HepG2 (cell line): Measurements from ENCODE around the gene RALBP1. TPM values are rescaled to one million over a fixed set of nuclear protein-coding genes. Genes with fewer than 3 reads are reported as not detected.

ENCODE experiments used
- BRD4 ChIP-seq: sonication (generic); formaldehyde crosslinking; IDR thresholded peaks from 2 replicates; pipeline ENCODE4 v1.4.0; 2020; ENCODE audit warnings: missing genetic modification reagents
- ETS1 ChIP-seq: sonication (generic); formaldehyde crosslinking; IDR thresholded peaks from 2 replicates; pipeline ENCODE4 v1.4.0; 2020; ENCODE audit warnings: missing genetic modification reagents
- FOXA3 ChIP-seq: IDR thresholded peaks from 2 replicates; pipeline ENCODE4 v1.6.1; 2016; ENCODE audit warnings: missing genetic modification reagents, missing compliant biosample characterization
- FOXO4 ChIP-seq: sonication (generic); formaldehyde crosslinking; conservative IDR thresholded peaks from 2 replicates; pipeline ENCODE4 v1.8.1; 2023; ENCODE audit warnings: missing genetic modification reagents
- HIC2 ChIP-seq: sonication (generic); formaldehyde crosslinking; IDR thresholded peaks from 2 replicates; pipeline ENCODE4 v1.9.0; 2022; ENCODE audit warnings: low read depth, missing genetic modification reagents
- MIER2 ChIP-seq: IDR thresholded peaks from 2 replicates; pipeline ENCODE4 v1.6.1; 2016; ENCODE audit warnings: missing biosample characterization, missing genetic modification reagents
- MLLT10 ChIP-seq: sonication (generic); formaldehyde crosslinking; IDR thresholded peaks from 2 replicates; pipeline ENCODE4 v1.4.0; 2020; ENCODE audit warnings: missing genetic modification reagents
- MYNN ChIP-seq: sonication (generic); formaldehyde crosslinking; IDR thresholded peaks from 2 replicates; pipeline ENCODE4 v1.4.0; 2020; ENCODE audit warnings: mild to moderate bottlenecking, low read depth, missing genetic modification reagents
- NCOA1 ChIP-seq: sonication (generic); formaldehyde crosslinking; IDR thresholded peaks from 2 replicates; pipeline ENCODE4 v1.9.0; 2021; ENCODE audit warnings: missing genetic modification reagents
- NFKB2 ChIP-seq: sonication (generic); formaldehyde crosslinking; IDR thresholded peaks from 2 replicates; pipeline ENCODE4 v1.4.0; 2020; ENCODE audit warnings: missing genetic modification reagents, borderline replicate concordance
- NKX3-1 ChIP-seq: sonication (generic); formaldehyde crosslinking; IDR thresholded peaks from 2 replicates; pipeline ENCODE4 v1.5.0; 2020; ENCODE audit warnings: missing genetic modification reagents
- NR2C2 ChIP-seq: sonication (generic); formaldehyde crosslinking; IDR thresholded peaks from 2 replicates; pipeline ENCODE4 v1.4.0; 2020; ENCODE audit warnings: missing genetic modification reagents, mild to moderate bottlenecking, moderate library complexity, borderline replicate concordance
- RBFOX2 ChIP-seq: fragments of 200-400 bp; formaldehyde crosslinking; IDR thresholded peaks from 2 replicates; pipeline ENCODE4 v1.6.1; 2017; ENCODE audit warnings: low read depth, mild to moderate bottlenecking, low read length
- SALL2 ChIP-seq: sonication (generic); formaldehyde crosslinking; IDR thresholded peaks from 2 replicates; pipeline ENCODE4 v1.8.1; 2023; ENCODE audit warnings: mild to moderate bottlenecking, missing genetic modification reagents, inconsistent platforms
- SAP130 ChIP-seq: IDR thresholded peaks from 2 replicates; pipeline ENCODE4 v1.6.1; 2016; ENCODE audit warnings: low read depth
- SP2 ChIP-seq: sonication (generic); formaldehyde crosslinking; IDR thresholded peaks from 2 replicates; pipeline ENCODE4 v1.5.1; 2020; ENCODE audit warnings: mild to moderate bottlenecking, missing genetic modification reagents
- SSRP1 ChIP-seq: IDR thresholded peaks from 2 replicates; pipeline ENCODE4 v1.6.1; 2016; ENCODE audit warnings: control low read depth
- ZBTB26 ChIP-seq: IDR thresholded peaks from 2 replicates; pipeline ENCODE4 v1.6.1; 2016; ENCODE audit warnings: missing compliant biosample characterization, missing genetic modification reagents, borderline replicate concordance
- ZBTB3 ChIP-seq: sonication (generic); formaldehyde crosslinking; IDR thresholded peaks from 2 replicates; pipeline ENCODE4 v1.4.0; 2020; ENCODE audit warnings: low read depth, mild to moderate bottlenecking, moderate library complexity, missing genetic modification reagents, borderline replicate concordance
- ZBTB42 ChIP-seq: sonication (generic); formaldehyde crosslinking; IDR thresholded peaks from 2 replicates; pipeline ENCODE4 v1.5.0; 2020; ENCODE audit warnings: mild to moderate bottlenecking, missing genetic modification reagents
- ZNF224 ChIP-seq: sonication (generic); formaldehyde crosslinking; IDR thresholded peaks from 2 replicates; pipeline ENCODE4 v1.5.0; 2020; ENCODE audit warnings: mild to moderate bottlenecking, missing genetic modification reagents
- ZNF292 ChIP-seq: sonication (generic); formaldehyde crosslinking; IDR thresholded peaks from 2 replicates; pipeline ENCODE4 v1.8.1; 2022; ENCODE audit warnings: mild to moderate bottlenecking, low read depth, missing genetic modification reagents, borderline replicate concordance
- ZNF549 ChIP-seq: sonication (generic); formaldehyde crosslinking; IDR thresholded peaks from 2 replicates; pipeline ENCODE4 v1.5.0; 2020; ENCODE audit warnings: missing genetic modification reagents
- ZNF629 ChIP-seq: sonication (generic); formaldehyde crosslinking; conservative IDR thresholded peaks from 2 replicates; pipeline ENCODE4 v1.5.0; 2020; ENCODE audit warnings: missing genetic modification reagents
- polyA plus RNA-seq, 8 experiments: library from polyadenylated mRNA; depleted of rRNA in 3 of 8; stranded (reverse) in 7 of 8; unstranded in 1 of 8; fragments of >200 nt; fragmentation: Illumina TruSeq in 4 of 8; extraction: Trizol in 4 of 8; gene quantifications; 2 replicates each; pipeline versions ENCODE4 v1.2.1 to v1.2.3, GENCODE V29; 2011 to 2016; ENCODE audit warnings: low read depth in 4 of 8, missing spikeins in 1 of 8, mixed read lengths in 1 of 8; ENCODE audit not compliant: insufficient read depth in 1 of 8
- total RNA-seq, 5 experiments: library from RNA; depleted of rRNA; stranded (reverse); fragments of >200 nt; fragmentation: Illumina TruSeq; extraction: Trizol; gene quantifications; 2 replicates each; pipeline ENCODE4 v1.2.3, GENCODE V29; 2016; ENCODE audit warnings: low read depth in 1 of 5

Gene RALBP1
- total and polyA plus RNA-seq, 2 of the 13 experiments (the other 11 are each of a cell fraction or from before 2014, with no cell fraction given), result 24.5 to 33.1 TPM

- TF ChIP-seq NKX3-1, result 0 out of 2 replicates have a peak, but pooled peaks have one; percentile 38
- peak; percentile 35; the same call in 1 of the 2 replicates for TF ChIP-seq SALL2 (CRISPR knock-in tag)
- TF ChIP-seq FOXA3 (CRISPR knock-in tag), result no peak
- no peak for TF ChIP-seq ZNF292 (CRISPR knock-in tag)
- TF ChIP-seq NFKB2 (CRISPR knock-in tag), result peak; percentile 32; the same call in 1 of the 2 replicates
- TF ChIP-seq SSRP1, result no peak
- peak; percentile 5; the same call in 1 of the 2 replicates for TF ChIP-seq SAP130
- TF ChIP-seq ZBTB42 (CRISPR knock-in tag), result peak; percentile 64; the same call in 1 of the 2 replicates
- TF ChIP-seq MIER2 (CRISPR knock-in tag), result no peak
- TF ChIP-seq NCOA1 (CRISPR knock-in tag), result 0 out of 2 replicates have a peak, but pooled peaks have one; percentile 57
- no peak for TF ChIP-seq ZNF629 (CRISPR knock-in tag)
- peak; percentile 43; the same call in 1 of the 2 replicates for TF ChIP-seq BRD4
- no peak for TF ChIP-seq ZNF549 (CRISPR knock-in tag)
- no peak for TF ChIP-seq HIC2 (CRISPR knock-in tag)
- no peak for TF ChIP-seq SP2 (CRISPR knock-in tag)
- TF ChIP-seq RBFOX2, result peak; percentile 41; the same call in 1 of the 2 replicates
- peak; percentile 58; the same call in 1 of the 2 replicates for TF ChIP-seq ETS1
- no peak for TF ChIP-seq ZNF224 (CRISPR knock-in tag)
- no peak for TF ChIP-seq ZBTB26 (CRISPR knock-in tag)
- TF ChIP-seq ZBTB3 (CRISPR knock-in tag), result no peak
- no peak for TF ChIP-seq MYNN (CRISPR knock-in tag)
- TF ChIP-seq MLLT10, result no peak
- TF ChIP-seq FOXO4 (CRISPR knock-in tag), result 0 out of 2 replicates have a peak, but pooled peaks have one; percentile 72
- TF ChIP-seq NR2C2, result no peak
Measured at GRCh38 chr18:9475643-9476591, 604 bp downstream of the RALBP1 start (continued).
